HS-27A (cell line): ENCODE data around the gene RECQL5.

ENCODE experiments used
- DNase-seq: peaks from one replicate; pipeline ENCODE4 v3.0.0-alpha.2; 2012; ENCODE audit warnings: low read depth, missing footprints

The RECQL5 gene

GRCh38 chr17:75633486-75634375 lies 33.2 kb downstream of the RECQL5 start:
- peak; percentile 45 for DNase-seq

GRCh38 chr17:75632863-75633485 lies 34.0 kb downstream of the RECQL5 start, which contains the start of gene SMIM5:
SMIM5 (plus strand) TSS chr17:75633434; CDS start chr17:75640202, 6,768 bp downstream.
- peak; percentile 22 for DNase-seq

GRCh38 chr17:75632428-75632827 lies 34.5 kb downstream of the RECQL5 start:
- DNase-seq = no peak

GRCh38 chr17:75631353-75631752 lies 35.6 kb downstream of the RECQL5 start:
- no peak for DNase-seq

GRCh38 chr17:75630071-75630917 lies 36.7 kb downstream of the RECQL5 start:
- DNase-seq = no peak

GRCh38 chr17:75629157-75629556 lies 37.8 kb downstream of the RECQL5 start:
- DNase-seq = no peak

DNA sequence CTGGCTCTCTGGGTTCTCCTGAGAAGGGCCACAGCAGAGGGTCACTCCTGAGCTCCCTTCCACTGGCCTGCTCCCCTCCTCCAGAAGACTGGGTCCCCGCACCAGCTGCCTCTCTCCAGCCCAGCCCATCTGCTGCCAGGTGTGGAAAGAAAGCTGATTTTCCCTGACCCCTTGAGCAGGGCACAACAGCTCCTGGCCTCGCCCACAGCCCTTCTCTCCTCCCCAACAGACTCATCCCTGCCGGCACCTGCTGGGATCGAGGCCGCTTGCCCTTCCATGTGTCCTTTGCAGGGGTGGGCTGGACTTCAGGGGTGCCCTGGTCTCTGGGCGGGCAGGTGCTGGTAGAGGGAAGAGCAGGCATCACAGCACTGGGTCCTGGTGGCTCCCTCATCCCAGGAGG lies 38.5 kb downstream of the RECQL5 start:
- DNase-seq = no peak

- no peak for DNase-seq
Measured at GRCh38 chr17:75627094-75627493, 39.9 kb downstream of the RECQL5 start.

GRCh38 chr17:75626496-75627038 lies 40.4 kb downstream of the RECQL5 start:
- DNase-seq = no peak

GRCh38 chr17:75625813-75626486 lies 41.0 kb downstream of the RECQL5 start:
- no peak for DNase-seq

DNA sequence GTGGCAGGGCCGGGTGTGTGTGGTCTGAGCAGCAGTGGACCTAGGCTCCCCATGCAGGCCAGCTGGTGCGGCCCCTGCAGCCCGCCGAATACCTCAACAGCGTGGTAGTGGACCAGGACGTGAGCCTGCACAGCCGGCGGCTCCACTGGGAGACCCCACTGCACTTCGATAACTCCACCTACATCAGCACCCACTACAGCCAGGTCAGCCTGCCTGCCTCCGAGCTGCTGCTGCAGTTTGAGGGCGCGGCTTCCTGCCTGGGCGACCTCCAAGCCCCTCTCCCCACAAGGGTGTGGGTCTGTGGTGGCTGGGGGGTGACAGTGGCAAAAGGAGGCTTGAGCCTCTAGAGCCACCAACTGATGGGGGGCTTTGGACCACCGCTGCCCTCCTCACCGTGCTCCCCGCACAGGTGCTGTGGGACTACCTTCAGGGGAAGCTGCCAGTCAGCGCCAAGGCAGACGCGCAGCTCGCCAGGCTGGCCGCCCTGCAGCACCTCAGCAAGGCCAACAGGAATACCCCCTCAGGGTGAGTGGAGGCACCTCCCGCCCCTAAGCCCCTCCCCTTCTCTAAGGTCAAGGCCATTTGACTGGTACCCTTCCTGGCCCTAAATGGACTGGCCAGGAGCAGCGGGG lies 42.1 kb downstream of the RECQL5 start:
- DNase-seq = no peak

DNA sequence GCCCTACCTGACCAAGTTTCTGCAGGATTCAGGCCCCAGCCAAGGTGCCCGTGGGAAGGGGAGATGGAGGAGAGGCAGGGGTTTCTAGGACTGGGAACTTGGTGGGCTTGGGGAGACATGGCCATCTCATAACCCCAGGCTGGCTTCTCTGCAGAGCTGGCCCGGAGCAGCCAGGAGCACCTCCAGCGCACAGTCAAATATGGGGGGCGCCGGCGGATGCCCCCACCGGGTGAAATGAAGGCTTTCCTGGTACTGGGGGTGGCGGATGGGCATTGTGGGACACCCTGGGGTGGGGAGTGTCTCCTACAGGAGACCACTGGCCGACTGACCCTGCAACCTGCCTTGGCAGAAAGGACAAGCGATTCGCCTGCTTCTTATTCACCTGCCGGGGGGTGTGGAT lies 42.9 kb downstream of the RECQL5 start:
- DNase-seq = no peak

GRCh38 chr17:75623386-75623785 lies 43.6 kb downstream of the RECQL5 start:
- DNase-seq = no peak

DNA sequence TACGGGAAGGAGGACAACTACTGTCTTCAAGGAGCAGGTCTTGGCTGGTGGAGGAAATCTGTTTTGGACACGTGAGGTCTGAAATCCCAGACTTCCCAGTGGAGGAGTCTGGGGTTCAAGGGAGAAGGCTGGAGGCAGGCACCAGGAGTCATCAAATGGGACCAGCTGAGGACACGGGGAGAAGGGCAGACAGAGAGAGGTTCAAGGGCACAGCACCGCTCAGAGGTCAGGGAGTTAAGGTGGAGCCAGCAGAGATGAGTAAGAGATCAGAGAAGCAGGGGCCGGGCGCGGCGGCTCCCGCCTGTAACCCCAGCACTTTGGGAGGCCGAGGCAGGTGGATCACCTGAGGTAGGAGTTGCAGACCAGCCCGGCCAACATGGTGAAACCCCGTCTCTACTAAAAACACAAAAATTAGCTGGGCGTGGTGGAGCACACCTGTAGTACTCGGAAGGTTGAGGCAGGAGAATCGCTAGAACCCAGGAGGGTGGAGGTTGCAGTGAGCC lies 44.1 kb downstream of the RECQL5 start:
- no peak for DNase-seq

GRCh38 chr17:75622076-75622475 lies 44.9 kb downstream of the RECQL5 start:
- DNase-seq = no peak

GRCh38 chr17:75621489-75621888 lies 45.5 kb downstream of the RECQL5 start:
- DNase-seq = no peak

DNA sequence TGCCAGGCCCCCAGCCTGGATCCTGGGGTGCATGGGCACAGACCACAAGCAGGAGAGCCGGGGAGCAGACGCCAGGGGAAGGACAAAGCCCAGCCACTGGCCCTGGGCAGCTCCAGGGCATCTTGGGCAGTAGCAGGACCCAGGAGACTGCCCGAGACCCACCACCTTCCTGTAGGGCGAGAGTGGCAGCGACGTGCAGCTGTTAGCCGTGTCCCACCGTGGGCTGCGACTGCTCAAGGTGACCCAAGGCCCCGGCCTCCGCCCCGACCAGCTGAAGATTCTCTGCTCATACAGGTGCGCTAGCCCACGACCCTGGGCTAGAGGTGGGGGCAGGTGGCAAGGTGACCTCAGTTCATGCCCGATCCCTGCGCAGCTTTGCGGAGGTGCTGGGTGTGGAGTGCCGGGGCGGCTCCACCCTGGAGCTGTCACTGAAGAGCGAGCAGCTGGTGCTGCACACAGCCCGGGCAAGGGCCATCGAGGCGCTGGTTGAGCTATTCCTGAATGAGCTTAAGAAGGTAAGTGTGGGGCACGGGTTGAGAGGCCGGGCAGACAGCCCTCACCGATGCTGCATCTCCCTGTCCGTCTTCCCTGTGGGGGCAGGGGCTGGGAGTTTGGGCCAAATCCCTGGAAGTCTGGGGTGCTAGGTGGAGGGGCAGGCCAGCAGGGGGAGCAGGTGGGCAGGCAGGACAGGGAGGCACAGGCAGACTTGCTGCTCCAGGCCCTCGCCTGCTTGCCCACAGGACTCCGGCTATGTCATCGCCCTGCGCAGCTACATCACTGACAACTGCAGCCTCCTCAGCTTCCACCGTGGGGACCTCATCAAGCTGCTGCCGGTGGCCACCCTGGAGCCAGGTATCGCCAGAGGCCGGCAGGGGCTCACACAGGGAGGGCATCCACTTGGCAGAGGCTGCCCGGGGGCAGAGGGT lies 47.2 kb downstream of the RECQL5 start:
- no peak for DNase-seq

GRCh38 chr17:75617675-75618074 lies 49.3 kb downstream of the RECQL5 start:
- no peak for DNase-seq

- DNase-seq = no peak
Measured at GRCh38 chr17:75617218-75617617, 49.7 kb downstream of the RECQL5 start.
